ENCODE results near the gene GATA2. TPM values are rescaled to one million over a fixed set of nuclear protein-coding genes. Genes with fewer than 3 reads are reported as not detected.
A peak's percentile ranks its signal among the peaks of the same experiment; 100 is the strongest.

Gene GATA2
- total and polyA plus RNA-seq, 12 donors: 6.8 to 29.8 (median 12.6) TPM

DNA sequence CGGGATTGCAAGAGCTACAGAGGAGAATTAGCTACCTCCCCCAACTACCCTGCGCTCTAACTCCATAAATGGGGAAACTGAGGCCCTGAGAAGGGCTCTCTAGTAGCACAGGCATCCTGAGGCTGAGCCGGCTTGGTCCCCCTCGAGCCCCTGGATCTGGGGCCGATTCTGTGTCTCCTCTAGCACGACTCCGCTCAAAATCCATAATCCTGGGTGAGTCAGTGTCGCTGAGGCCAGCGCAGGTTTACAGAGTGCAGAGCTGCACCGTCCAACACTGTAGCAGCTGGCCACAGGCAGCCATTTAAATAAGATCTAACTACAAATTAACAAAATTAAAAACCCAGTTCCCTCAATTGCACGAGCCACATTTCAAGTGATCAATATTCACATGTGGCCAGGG lies 10.8 kb downstream of the GATA2 start:
- no peak for ATAC-seq
- H3K36me3 ChIP-seq: peaks cover 0 to 36% (median 0%) of the 10 kb centered on the region in 9 donors
- intact Hi-C loops (cut with DNase I): loop anchor here in 1 of 10 donors (5.0 kb wide), 1 partner anchor 95 kb away; no protein-coding TSS in a partner anchor
- TF ChIP-seq, protein P1, sequence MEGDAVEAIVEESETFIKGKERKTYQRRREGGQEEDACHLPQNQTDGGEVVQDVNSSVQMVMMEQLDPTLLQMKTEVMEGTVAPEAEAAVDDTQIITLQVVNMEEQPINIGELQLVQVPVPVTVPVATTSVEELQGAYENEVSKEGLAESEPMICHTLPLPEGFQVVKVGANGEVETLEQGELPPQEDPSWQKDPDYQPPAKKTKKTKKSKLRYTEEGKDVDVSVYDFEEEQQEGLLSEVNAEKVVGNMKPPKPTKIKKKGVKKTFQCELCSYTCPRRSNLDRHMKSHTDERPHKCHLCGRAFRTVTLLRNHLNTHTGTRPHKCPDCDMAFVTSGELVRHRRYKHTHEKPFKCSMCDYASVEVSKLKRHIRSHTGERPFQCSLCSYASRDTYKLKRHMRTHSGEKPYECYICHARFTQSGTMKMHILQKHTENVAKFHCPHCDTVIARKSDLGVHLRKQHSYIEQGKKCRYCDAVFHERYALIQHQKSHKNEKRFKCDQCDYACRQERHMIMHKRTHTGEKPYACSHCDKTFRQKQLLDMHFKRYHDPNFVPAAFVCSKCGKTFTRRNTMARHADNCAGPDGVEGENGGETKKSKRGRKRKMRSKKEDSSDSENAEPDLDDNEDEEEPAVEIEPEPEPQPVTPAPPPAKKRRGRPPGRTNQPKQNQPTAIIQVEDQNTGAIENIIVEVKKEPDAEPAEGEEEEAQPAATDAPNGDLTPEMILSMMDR (IDR thresholded peaks at IDR 0.05): no peak
- H3K9me3 ChIP-seq: no peaks in the 10 kb centered on the region
- peaks cover 6 to 84% (median 55%) of the 10 kb centered on the region in 9 donors for H3K4me1 ChIP-seq
- peak overlapping the region; percentile 12 to 91 (median 72) for H3K27ac ChIP-seq
- peaks cover 0 to 82% (median 59%) of the 10 kb centered on the region in 7 donors for H3K27me3 ChIP-seq
- 44 to 53% methylated on average over 11 of the region's 11 CpGs for WGBS, 2 donors
- no peak for DNase-seq
- H3K4me3 ChIP-seq: peak overlapping the region in 6 of 10 donors; percentile 18 to 85 (median 74)

DNA sequence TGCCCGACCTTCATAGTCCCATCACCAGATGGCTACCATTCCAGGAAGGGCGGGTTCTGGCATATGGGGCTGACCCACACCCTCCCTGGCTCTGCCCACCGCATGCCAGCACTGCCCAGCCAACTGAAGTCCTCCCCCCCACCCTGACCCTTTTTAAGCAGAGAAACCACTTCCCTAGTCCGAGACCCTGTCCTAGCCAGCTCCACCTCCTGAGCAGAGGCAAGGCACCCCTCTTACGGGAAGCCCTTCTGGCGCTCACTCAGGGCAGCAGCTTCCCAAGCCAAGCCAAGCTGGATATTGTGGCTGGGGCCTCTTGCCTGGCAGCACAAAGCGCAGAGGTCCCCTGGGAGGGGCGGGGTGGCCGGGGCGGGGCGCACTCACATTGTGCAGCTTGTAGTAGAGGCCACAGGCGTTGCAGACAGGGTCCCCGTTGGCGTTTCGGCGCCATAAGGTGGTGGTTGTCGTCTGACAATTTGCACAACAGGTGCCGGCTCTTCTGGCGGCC lies 11.5 kb downstream of the GATA2 start:
- H3K36me3 ChIP-seq: peaks cover 0 to 36% (median 0%) of the 10 kb centered on the region in 9 donors
- H3K27ac ChIP-seq: peak overlapping the region; percentile 20 to 91 (median 72)
- TF ChIP-seq, protein P1 (IDR thresholded peaks at IDR 0.05): no peak
- intact Hi-C loops (cut with DNase I): loop anchor here in 2 of 10 donors (2.0 to 5.0 kb wide), 2 partner anchors 93 to 96 kb away; no protein-coding TSS in a partner anchor
- no peaks in the 10 kb centered on the region for H3K9me3 ChIP-seq
- DNase-seq (peak; percentile 83 to 84), ATAC-seq (peak; percentile 49 to 82 (median 72))
- peaks cover 0 to 76% (median 52%) of the 10 kb centered on the region in 7 donors for H3K27me3 ChIP-seq
- H3K4me3 ChIP-seq: peak overlapping the region in 4 of 10 donors; percentile 17 to 85 (median 46)
- 26 to 29% methylated on average over 19 of the region's 19 CpGs for WGBS, 2 donors
- peaks cover 6 to 78% (median 48%) of the 10 kb centered on the region in 9 donors for H3K4me1 ChIP-seq

DNA sequence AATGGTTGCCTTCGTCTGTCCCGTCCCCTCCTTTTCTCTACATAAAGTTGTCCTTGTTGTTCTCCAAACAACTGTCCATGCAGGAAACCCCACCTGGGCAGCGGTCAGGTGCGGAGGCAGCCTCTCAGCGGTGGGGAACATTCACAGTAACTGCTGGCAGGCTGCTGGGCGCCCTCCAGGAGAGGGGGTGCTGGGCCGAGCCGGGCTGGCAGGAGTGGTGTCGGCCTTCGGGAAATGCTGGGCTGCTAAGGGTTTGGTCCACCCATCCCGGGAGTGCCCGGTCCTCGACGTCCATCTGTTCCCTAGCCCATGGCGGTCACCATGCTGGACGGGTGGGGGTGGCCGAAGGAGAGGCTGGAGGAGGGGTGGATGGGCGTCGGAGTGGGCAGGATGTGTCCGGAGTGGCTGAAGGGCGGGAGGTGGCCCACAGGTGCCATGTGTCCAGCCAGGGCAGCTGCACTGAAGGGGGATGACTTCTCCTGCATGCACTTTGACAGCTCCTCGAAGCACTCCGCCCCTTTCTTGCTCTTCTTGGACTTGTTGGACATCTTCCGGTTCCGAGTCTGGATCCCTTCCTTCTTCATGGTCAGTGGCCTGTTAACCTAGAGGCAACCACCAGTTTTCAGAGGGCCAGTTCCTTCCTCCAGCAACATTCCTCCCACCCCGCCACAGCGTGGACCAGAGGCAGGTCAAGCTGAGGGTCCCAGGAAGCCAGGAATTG lies 12.1 kb downstream of the GATA2 start:
- Histone ChIP-seq H3K9me3 (no peaks in the 10 kb centered on the region), H3K27ac (peak overlapping the region; percentile 20 to 91 (median 68)), H3K4me1 (peaks cover 6 to 71% (median 48%) of the 10 kb centered on the region in 9 donors), H3K27me3 (peaks cover 0 to 70% (median 46%) of the 10 kb centered on the region in 7 donors), H3K36me3 (peaks cover 0 to 32% (median 0%) of the 10 kb centered on the region in 9 donors), H3K4me3 (peak overlapping the region in 5 of 10 donors; percentile 5 to 29 (median 14))
- intact Hi-C loops (cut with DNase I): loop anchor here in 2 of 10 donors (2.0 to 5.0 kb wide), 2 partner anchors 94 to 96 kb away; no protein-coding TSS in a partner anchor
- 66 to 70% methylated on average over 27 of the region's 27 CpGs for WGBS, 2 donors
- TF ChIP-seq, protein P1 (IDR thresholded peaks at IDR 0.05): no peak
- no peak for DNase-seq
- no peak for ATAC-seq

DNA sequence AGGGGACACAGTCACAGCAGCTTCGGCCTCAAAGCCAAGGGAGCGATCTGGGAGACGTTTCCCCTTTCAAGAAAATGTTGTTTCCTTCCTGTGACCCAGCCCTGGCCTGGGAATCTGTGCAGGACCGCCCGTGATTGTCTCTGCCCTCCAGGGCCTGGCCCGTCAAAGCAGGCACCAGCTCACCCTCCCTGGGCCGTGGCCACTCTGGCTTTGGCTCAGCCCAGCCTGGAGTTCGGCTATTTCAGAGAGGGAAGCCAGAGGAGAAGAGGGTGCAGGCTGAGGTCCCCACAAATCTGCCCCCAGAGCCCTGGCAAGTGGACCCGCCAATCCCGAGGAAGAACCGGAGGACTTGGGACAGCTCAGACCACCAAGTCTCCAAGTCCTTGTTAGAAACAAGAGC lies 12.7 kb downstream of the GATA2 start:
- Histone ChIP-seq H3K4me3 (peak overlapping the region in 5 of 10 donors; percentile 5 to 29 (median 14)), H3K4me1 (peaks cover 6 to 65% (median 46%) of the 10 kb centered on the region in 9 donors), H3K9me3 (no peaks in the 10 kb centered on the region), H3K27me3 (peaks cover 0 to 64% (median 44%) of the 10 kb centered on the region in 7 donors), H3K27ac (peak overlapping the region in 9 of 10 donors; percentile 22 to 91 (median 73)), H3K36me3 (peaks cover 0 to 28% (median 0%) of the 10 kb centered on the region in 9 donors)
- intact Hi-C loops (cut with DNase I): loop anchor here in 2 of 10 donors (2.0 to 5.0 kb wide), 2 partner anchors 95 to 97 kb away; no protein-coding TSS in a partner anchor
- DNase-seq: peak in 1 of 2 donors; percentile 46
- 59 to 65% methylated on average over 11 of the region's 11 CpGs for WGBS, 2 donors
- TF ChIP-seq, protein P1 (IDR thresholded peaks at IDR 0.05): no peak
- peak in 6 of 8 donors; percentile 23 to 42 (median 34) for ATAC-seq
